Frontal cortex (tissue), 4 donors: ENCODE data around the gene DCC. TPM values are rescaled to one million over a fixed set of nuclear protein-coding genes. Genes with fewer than 3 reads are reported as not detected.

Source experiments
- DNase-seq, 2 donors: peaks; one replicate each; pipeline ENCODE4 v3.0.0; 2012; ENCODE audit warnings: low spot score in 2 of 2
- FAIRE-seq: peaks from 2 replicates; lab custom pipeline; 2012; peaks lifted over from hg19 to GRCh38; lab: Jason Lieb, UNC
- total RNA-seq: library from RNA; depleted of rRNA; stranded (reverse); fragments of >200 nt; gene quantifications from one replicate; pipeline ENCODE4 v1.2.3, GENCODE V29; 2014
- donor health status: control.
- donor health status: control.
- donor health status: control.

Gene DCC
- total RNA-seq, 1 donor from 2014 or later = 15.1 TPM

GRCh38 chr18:52953387-52953786 is 613.4 kb downstream of the DCC start:
- no peak for DNase-seq
- no peak for FAIRE-seq

- DNase-seq (no peak), FAIRE-seq (no peak)
These were observed 623.5 kb downstream of the DCC start for GRCh38 chr18:52963481-52963880.

- FAIRE-seq (no peak), DNase-seq (no peak)
These were observed 630.7 kb downstream of the DCC start for GRCh38 chr18:52970686-52971085.

GRCh38 chr18:52971097-52971496 is 631.1 kb downstream of the DCC start:
- DNase-seq (no peak), FAIRE-seq (no peak)

- no peak for DNase-seq
- no peak for FAIRE-seq
These were observed 639.9 kb downstream of the DCC start for GRCh38 chr18:52979892-52980291.

- DNase-seq (no peak), FAIRE-seq (no peak)
These were observed 651.2 kb downstream of the DCC start for GRCh38 chr18:52991246-52991645.

GRCh38 chr18:52992041-52992440 is 652.0 kb downstream of the DCC start:
- FAIRE-seq (no peak), DNase-seq (no peak)

- FAIRE-seq (no peak), DNase-seq (no peak)
These were observed 655.9 kb downstream of the DCC start for GRCh38 chr18:52995875-52996274.

GRCh38 chr18:52999633-53000032 is 659.6 kb downstream of the DCC start:
- DNase-seq = no peak
- FAIRE-seq = no peak

GRCh38 chr18:53004798-53005197 is 664.8 kb downstream of the DCC start:
- no peak for DNase-seq
- no peak for FAIRE-seq

- no peak for FAIRE-seq
- no peak for DNase-seq
These were observed 678.8 kb downstream of the DCC start for GRCh38 chr18:53018791-53019190.

- FAIRE-seq (no peak), DNase-seq (no peak)
These were observed 685.2 kb downstream of the DCC start for GRCh38 chr18:53025247-53025646.

GRCh38 chr18:53028565-53028964 is 688.6 kb downstream of the DCC start:
- FAIRE-seq (no peak), DNase-seq (no peak)

GRCh38 chr18:53033128-53033527 is 693.1 kb downstream of the DCC start:
- FAIRE-seq = no peak

GRCh38 chr18:53038608-53039007 is 698.6 kb downstream of the DCC start:
- DNase-seq = no peak
- FAIRE-seq = no peak

More at GRCh38 chr18:53033128-53033527, 693.1 kb downstream of the DCC start:
- no peak for DNase-seq

GRCh38 chr18:53040286-53040685 is 700.3 kb downstream of the DCC start:
- DNase-seq (no peak), FAIRE-seq (no peak)

- DNase-seq (no peak), FAIRE-seq (no peak)
These were observed 716.1 kb downstream of the DCC start for GRCh38 chr18:53056064-53056463.

- DNase-seq (no peak), FAIRE-seq (no peak)
These were observed 730.8 kb downstream of the DCC start for GRCh38 chr18:53070788-53071187.

- no peak for FAIRE-seq
- DNase-seq = no peak
These were observed 740.7 kb downstream of the DCC start for GRCh38 chr18:53080687-53081086.

- no peak for DNase-seq
- FAIRE-seq = no peak
These were observed 753.6 kb downstream of the DCC start for GRCh38 chr18:53093636-53094035.

- no peak for DNase-seq
- FAIRE-seq = no peak
These were observed 761.6 kb downstream of the DCC start for GRCh38 chr18:53101536-53102105.

GRCh38 chr18:53114441-53114840 is 774.4 kb downstream of the DCC start:
- FAIRE-seq (no peak), DNase-seq (no peak)
